Measurements from ENCODE around the gene HPCAL1. TPM values are rescaled to one million over a fixed set of nuclear protein-coding genes. Genes with fewer than 3 reads are reported as not detected.

Gene HPCAL1
- total RNA-seq, 1 donor from 2014 or later: 34.6 TPM

- Mint-ChIP-seq H3K27ac (ENCODE audit: unreplicated experiment) (no peak overlapping the region), H3K9me3 (ENCODE audit: unreplicated experiment) (no peaks in the 10 kb centered on the region), H3K4me1 (ENCODE audit: unreplicated experiment) (peaks cover 18% of the 10 kb centered on the region), H3K27me3 (ENCODE audit: unreplicated experiment) (peaks cover 5% of the 10 kb centered on the region), H3K36me3 (ENCODE audit: low read depth, unreplicated experiment) (peaks cover 12% of the 10 kb centered on the region), H3K4me3 (ENCODE audit: unreplicated experiment) (no peak overlapping the region)
- TF ChIP-seq CTCF (IDR thresholded peaks at IDR 0.05; ENCODE audit: unreplicated experiment): no peak
- DNase-seq (ENCODE audit: low spot score): no peak
Measured at GRCh38 chr2:10355471-10356438, 53.1 kb downstream of the HPCAL1 start.

DNA sequence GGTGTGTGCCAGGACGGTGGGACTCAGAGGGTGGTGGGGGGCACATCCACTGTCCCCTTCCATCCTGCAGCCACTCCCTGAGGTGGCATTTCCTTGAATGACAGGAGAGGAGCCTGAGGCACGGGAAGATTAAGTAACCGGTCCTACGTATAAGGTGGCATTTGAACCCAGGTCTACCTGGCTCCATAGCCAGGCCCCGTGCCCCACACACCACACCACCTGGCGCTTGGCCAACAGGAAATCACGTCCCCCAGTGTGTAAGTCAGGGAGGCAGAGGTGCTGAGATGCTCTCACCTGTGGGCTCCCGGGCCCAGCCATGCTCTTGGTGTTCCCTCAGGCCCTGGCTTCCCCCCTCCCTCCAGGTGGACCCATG is 53.7 kb downstream of the HPCAL1 start:
- Mint-ChIP-seq H3K27me3 (ENCODE audit: unreplicated experiment) (peaks cover 5% of the 10 kb centered on the region), H3K36me3 (ENCODE audit: low read depth, unreplicated experiment) (peaks cover 9% of the 10 kb centered on the region), H3K9me3 (ENCODE audit: unreplicated experiment) (no peaks in the 10 kb centered on the region), H3K4me1 (ENCODE audit: unreplicated experiment) (peaks cover 18% of the 10 kb centered on the region), H3K27ac (ENCODE audit: unreplicated experiment) (no peak overlapping the region), H3K4me3 (ENCODE audit: unreplicated experiment) (no peak overlapping the region)
- no peak for TF ChIP-seq CTCF (IDR thresholded peaks at IDR 0.05; ENCODE audit: unreplicated experiment)
- no peak for DNase-seq (ENCODE audit: low spot score)

GRCh38 chr2:10357193-10358169 is 54.8 kb downstream of the HPCAL1 start:
- no peak overlapping the region for H3K27ac Mint-ChIP-seq (ENCODE audit: unreplicated experiment)
- no peak overlapping the region for H3K4me3 Mint-ChIP-seq (ENCODE audit: unreplicated experiment)
- H3K9me3 Mint-ChIP-seq (ENCODE audit: unreplicated experiment): no peaks in the 10 kb centered on the region
- TF ChIP-seq CTCF (IDR thresholded peaks at IDR 0.05; ENCODE audit: unreplicated experiment): no peak
- DNase-seq (ENCODE audit: low spot score): no peak
- H3K4me1 Mint-ChIP-seq (ENCODE audit: unreplicated experiment): peaks cover 13% of the 10 kb centered on the region
- peaks cover 3% of the 10 kb centered on the region for H3K27me3 Mint-ChIP-seq (ENCODE audit: unreplicated experiment)
- H3K36me3 Mint-ChIP-seq (ENCODE audit: low read depth, unreplicated experiment): peaks cover 9% of the 10 kb centered on the region

- H3K36me3 Mint-ChIP-seq (ENCODE audit: low read depth, unreplicated experiment): peaks cover 5% of the 10 kb centered on the region
- no peak for DNase-seq (ENCODE audit: low spot score)
- no peak overlapping the region for H3K27ac Mint-ChIP-seq (ENCODE audit: unreplicated experiment)
- H3K4me1 Mint-ChIP-seq (ENCODE audit: unreplicated experiment): peaks cover 12% of the 10 kb centered on the region
- TF ChIP-seq CTCF (IDR thresholded peaks at IDR 0.05; ENCODE audit: unreplicated experiment): no peak
- H3K27me3 Mint-ChIP-seq (ENCODE audit: unreplicated experiment): peaks cover 3% of the 10 kb centered on the region
- H3K4me3 Mint-ChIP-seq (ENCODE audit: unreplicated experiment): no peak overlapping the region
- no peaks in the 10 kb centered on the region for H3K9me3 Mint-ChIP-seq (ENCODE audit: unreplicated experiment)
Measured at GRCh38 chr2:10359246-10359645, 56.5 kb downstream of the HPCAL1 start.

All from endothelial cell (in vitro differentiated cells).